Activated CD4-positive, CD25-positive, alpha-beta regulatory T cell (primary cell): Measurements from ENCODE around the gene DUSP28.

ENCODE experiments used
- DNase-seq, 4 experiments: peaks; one replicate each; lab custom pipeline; 2025; lab: John Stamatoyannopoulos, UW

The DUSP28 gene

DNA sequence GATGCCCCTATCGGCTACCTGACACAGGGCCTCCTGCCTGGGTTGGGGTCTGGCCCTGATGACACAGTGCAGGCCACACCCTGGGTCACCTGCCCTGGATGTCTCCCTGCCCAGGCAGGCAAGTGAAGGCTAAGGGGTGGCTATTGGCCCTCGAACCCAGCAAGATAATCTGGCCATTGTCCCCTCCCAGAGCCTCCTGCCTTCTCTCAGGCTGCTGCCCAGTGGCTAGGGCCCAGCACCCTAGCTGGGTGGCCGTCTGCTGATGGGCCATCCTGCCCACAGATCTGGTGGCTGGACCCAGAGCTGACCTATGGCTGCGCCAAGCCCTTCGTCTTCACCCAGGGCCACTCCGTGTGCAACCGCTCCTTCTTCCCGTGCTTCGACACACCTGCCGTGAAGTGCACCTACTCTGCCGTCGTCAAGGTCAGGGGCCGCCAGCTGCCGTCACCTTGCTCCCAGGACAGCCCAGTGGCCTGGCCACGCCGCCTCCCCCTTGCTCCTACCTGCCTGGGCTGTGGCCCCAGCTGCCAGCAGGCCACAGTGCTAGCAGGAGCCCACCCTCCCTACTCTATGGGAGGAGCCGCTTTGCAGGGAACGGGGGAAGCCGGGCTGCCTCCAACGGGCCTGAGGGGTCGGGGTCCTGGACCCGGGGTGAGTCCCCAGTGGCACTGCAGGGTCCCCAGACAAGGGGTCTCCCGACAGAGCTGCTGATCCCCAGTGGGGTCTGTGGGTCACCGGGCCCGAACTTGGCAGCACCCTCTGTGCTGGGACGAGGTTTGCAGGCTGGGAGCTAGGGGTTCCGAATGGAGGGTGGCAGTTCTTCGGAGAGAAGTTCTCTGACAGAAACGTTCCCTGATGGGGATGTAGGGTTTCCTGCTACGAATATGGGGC, 12.2 kb downstream of the DUSP28 start:
- no peak for DNase-seq

DNA sequence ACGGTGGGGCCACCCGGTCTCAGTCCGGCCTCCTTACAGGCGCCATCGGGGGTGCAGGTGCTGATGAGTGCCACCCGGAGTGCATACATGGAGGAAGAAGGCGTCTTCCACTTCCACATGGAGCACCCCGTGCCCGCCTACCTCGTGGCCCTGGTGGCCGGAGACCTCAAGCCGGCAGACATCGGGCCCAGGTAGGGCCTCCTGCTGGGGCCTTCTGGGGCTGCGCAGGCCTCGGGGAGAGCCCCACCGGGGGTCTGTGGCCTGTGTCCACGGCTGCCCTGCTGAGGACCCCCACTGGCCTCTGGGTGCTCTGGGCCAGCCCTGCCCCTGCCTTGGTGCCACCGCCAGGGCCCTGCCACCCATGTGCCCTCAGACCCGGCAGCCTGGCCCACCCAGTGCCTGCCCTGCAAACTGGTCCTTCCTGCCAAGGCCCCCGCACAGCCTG, 12.9 kb downstream of the DUSP28 start:
- no peak for DNase-seq

DNA sequence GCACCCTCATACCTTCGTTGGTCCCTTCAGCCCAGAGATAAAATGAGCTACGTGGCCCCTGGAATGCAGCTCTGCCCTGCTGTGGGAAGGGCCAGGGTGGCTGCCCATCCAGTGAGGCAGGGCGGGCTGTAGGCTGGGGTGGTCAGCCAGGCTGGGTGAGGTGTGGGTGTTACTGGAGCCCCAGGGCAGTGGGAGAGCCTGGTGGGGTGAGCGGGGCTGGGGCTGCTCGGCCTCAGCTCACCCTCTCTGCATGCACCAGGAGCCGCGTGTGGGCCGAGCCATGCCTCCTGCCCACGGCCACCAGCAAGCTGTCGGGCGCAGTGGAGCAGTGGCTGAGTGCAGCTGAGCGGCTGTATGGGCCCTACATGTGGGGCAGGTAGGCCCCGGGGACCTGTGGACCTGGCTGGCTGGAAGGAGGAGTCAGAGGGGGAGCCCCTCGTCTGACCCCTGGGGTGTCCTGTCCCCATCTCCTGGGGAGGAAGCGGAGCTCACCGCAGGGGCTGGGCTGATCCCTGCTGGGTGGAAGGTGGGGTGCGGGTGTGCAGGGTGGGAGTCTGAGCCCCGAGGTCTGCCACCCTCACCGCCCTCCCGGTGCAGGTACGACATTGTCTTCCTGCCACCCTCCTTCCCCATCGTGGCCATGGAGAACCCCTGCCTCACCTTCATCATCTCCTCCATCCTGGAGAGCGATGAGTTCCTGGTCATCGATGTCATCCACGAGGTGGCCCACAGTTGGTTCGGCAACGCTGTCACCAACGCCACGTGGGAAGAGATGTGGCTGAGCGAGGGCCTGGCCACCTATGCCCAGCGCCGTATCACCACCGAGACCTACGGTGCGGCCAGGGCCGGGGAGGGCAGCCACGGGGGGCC, 13.6 kb downstream of the DUSP28 start:
- DNase-seq, result no peak

DNA sequence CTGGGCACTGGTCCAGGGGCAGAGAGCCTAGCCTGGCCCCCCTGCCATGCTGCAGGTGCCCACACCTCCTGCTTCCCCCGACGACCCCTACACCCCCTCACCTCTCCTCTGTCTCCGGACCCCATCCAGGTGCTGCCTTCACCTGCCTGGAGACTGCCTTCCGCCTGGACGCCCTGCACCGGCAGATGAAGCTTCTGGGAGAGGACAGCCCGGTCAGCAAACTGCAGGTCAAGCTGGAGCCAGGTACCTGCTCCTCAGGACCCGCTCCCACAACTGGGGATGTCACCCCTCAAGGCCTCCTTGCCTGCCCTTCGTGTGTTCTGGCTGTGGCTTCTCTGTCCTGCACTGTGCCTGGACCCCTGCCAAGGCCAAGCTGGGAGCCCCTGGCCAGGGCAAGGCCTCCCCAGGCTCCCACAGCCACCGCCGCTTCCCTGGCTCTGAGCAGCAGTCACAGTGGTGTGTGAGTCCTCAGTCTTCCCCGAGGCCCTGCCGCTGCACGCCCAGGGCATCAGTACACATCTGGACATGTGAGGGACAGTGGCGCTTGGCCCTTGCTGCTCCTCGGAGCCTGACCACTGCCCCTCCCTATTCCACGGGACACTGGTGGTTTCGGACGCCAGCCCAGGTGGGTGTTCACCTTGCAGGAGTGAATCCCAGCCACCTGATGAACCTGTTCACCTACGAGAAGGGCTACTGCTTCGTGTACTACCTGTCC, 14.4 kb downstream of the DUSP28 start:
- no peak for DNase-seq

DNA sequence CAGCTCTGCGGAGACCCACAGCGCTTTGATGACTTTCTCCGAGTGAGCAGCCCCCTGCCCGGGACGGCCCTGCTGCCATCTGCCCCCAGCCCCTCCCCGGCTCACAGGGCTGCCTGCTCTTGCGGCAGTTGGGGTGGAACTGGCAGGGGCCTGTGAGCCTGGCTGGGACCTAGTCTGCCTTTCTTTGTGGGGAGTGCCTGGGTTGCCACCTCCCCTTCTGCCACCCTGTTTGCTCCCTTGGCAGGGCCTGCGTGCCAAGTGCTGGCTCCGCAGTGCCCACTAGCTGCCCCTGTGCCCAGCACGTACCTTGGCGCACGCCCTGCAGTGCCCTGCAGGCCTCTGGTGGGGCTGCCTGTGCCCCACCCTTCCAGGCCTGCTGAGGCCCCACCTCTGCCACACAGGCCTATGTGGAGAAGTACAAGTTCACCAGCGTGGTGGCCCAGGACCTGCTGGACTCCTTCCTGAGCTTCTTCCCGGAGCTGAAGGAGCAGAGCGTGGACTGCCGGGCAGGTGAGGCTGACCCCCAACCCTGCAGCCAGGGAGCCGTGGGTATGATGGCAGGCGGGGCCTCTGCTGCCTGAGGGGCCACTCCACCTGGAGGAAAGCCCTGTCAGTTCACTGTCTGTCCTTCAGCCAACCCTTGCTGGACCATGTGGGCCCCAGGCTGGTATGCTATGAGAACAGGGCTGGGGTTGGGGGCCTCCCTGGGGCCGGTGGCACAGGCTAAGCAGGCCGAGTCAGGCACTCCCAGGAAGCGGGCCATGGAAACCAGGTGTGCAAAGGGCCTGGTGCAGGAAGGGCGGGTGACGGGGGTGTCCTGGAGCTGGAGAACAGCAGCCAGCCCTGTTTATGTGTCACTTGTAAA, 15.2 kb downstream of the DUSP28 start:
- DNase-seq, result no peak

DNA sequence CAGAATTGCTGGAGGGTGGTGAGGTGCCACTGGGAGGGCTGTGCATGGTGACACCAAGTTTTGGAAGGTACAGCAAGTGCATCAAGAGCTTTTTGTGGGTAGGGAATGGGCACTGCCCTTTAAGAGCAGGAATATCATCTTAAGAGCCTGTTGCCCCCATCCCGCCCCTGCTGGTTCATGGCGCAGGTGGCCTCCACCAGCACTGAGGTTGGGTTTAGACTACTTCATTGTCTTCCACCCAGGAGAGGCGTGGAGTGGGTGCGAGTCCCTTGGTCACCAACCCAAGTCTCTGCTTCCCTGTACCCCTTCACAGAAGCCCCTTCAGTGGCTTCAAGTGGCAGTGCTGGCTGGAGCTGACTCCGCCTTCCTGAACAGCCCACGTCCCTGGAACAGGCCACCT, 15.9 kb downstream of the DUSP28 start:
- DNase-seq, result no peak

DNA sequence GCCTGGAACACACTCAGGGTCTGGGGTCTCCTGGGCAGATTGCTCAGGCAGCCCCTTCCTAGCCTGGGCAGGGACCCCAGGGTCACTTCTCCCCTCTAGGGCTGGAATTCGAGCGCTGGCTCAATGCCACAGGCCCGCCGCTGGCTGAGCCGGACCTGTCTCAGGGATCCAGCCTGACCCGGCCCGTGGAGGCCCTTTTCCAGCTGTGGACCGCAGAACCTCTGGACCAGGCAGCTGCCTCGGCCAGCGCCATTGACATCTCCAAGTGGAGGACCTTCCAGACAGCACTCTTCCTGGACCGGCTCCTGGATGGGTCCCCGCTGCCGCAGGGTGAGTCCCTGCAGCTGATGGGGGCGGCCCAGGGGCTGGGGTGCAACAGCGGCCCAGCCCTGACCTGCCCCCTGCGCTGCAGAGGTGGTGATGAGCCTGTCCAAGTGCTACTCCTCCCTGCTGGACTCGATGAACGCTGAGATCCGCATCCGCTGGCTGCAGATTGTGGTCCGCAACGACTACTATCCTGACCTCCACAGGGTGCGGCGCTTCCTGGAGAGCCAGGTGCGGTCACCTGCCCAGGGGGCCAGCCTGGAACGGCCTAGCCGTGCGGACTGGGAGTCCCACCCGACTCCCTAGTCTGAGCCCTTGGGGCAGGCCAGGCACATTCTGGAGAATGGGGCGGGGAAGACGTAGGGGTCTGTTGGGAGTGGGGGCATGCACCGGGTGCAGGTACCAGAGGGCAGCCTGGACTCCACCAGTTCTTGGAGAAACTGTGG, 16.5 kb downstream of the DUSP28 start:
- no peak for DNase-seq

DNA sequence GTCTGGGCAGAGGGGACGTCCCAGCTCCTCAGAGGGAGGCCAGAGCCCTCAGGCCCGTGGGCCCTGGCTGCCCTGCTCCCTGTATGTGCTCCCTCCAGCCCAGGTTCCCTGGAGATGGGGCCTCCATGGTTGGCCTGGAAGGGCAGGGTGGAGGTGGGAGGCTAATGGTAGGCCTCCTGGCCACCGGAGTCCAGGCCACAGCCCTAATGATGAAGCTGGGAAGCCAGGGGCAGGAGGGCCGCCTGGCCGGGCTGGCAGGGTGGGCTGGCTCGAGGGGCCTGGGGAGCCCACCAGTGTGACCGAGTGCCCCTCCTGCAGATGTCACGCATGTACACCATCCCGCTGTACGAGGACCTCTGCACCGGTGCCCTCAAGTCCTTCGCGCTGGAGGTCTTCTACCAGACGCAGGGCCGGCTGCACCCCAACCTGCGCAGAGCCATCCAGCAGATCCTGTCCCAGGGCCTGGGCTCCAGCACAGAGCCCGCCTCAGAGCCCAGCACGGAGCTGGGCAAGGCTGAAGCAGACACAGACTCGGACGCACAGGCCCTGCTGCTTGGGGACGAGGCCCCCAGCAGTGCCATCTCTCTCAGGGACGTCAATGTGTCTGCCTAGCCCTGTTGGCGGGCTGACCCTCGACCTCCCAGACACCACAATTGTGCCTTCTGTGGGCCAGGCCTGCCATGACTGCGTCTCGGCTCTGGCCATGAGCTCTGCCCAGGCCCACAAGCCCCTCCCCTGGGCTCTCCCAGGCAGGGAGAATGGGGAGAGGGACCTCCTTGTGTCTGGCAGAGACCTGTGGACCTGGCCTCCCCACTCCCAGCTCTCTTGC, 17.3 kb downstream of the DUSP28 start:
- DNase-seq, result no peak

DNA sequence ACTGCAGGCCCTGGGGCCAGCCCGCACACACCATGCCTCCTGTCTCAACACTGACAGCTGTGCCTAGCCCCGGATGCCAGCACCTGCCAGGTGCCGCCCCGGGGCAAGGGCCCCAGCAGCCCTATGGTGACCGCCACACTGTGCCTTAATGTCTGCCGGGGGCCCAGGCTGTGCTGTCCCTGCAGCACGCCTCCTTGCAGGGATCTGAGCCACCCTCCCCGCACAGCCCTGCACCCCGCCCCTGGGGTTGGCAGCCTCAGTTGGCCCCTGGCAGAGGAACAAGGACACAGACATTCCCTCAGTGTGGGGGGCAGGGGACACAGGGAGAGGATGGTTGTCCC, 17.9 kb downstream of the DUSP28 start:
- no peak for DNase-seq

DNA sequence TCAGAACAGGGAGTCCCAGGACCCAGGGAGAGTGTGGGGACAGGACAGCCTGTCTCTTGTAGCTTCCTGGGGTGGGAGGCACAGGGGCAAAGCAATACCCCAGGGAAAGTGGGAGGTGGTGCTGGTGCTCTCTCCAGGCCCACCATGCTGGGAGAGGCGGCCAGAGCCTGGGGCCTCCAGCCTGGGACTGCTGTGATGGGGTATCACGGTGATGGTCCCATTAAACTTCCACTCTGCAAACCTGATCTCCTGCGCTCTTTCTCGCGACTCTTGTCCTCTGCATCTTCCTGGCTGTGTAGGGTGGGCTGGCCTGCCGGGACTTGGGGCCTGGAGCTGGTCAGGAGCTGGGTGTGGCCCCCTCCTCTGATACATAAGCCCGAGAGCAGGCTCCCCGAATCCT, 18.3 kb downstream of the DUSP28 start:
- DNase-seq, result no peak

DNA sequence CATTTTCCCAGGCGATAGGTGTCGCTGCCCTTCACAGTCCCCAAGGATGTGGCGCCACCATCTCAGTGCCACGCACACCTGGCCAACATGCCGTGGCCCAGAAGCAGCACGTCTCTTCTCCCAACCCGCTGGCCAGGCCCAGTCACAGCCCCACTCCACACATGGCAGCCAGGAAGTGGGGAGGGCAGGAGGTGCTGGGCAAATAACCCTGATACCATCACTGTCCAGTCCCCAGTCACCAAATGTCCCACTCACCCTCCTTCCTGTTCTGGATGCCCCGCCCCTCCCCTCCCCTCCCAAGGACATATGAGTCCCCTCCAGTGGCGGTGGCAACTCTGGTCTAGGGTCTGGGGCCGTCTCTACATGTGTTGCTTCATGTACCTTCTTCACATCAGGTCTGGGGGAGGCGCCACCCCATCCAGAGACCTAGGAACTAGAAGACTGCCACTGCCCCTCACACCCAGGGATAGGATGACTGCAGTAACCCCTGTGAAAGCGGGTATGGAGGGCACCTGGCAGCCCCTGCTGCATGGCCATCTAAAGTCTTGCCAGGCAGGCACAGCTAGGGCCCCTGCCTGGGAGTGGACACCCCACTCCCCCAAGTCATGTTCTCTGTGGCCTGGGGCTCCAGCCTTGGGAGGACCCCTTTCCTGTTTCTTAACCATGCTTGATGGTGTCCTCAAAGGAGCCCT, 19.1 kb downstream of the DUSP28 start:
- no peak for DNase-seq

DNA sequence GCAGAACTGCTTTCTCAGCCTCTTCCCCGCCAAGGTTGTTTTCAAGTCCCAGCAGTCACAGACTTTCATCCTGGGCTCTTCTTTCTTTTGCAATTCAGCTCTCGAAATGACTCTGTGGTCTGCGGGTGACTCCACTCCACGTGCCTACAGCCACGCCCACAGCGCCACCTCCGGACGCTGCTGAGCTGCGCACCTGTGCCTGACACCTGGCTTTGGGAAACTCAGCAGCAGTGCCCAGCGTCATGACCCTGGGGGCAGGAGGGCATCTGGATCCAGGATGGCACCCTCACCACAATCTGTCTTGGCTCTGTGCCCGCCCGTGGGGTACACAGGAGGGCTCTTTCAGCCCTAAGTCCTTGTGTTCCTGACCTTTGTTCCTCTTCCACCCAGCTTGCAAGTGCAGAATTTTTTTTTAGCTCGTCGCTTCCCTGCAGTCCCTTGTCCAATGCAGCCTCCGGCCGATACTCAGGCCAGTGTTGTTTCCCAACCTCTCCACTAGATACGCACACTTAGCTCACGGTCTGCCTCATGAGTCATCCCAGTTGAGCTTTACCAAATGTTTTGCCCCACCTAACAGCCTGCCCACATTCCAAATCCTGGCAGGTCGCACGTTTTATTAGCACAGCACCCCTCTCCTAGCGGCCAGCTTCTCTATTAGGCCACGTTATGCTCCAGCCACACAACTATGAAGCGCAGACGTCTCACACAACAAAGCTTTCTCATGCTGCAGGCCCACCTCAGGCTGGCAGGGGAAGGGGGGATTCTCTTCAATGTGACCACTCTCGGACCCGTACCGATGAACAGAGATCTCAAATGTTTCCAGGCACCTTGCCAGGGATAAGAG, 19.8 kb downstream of the DUSP28 start:
- peak; percentile 36 to 64 (median 62) for DNase-seq

DNA sequence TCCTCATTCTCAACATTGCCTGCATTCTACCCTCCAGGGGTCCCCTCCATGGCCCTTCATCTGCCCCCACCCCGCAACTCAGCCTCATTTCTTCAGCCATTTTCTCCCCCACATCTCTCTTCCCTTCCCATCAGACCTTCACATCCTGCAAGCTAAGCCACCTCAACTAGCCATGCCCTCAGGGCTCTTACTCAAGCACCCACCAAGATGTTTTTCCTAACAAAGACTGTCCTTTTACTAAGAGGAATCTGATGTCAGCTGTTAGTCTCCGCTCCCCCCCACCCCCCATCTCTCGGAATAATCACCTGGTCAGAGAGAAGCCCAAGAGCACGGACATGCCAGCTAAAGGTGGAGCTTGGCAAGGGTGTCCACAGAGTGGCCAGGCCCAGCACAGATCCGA, 21.7 kb downstream of the DUSP28 start:
- DNase-seq, result no peak

DNA sequence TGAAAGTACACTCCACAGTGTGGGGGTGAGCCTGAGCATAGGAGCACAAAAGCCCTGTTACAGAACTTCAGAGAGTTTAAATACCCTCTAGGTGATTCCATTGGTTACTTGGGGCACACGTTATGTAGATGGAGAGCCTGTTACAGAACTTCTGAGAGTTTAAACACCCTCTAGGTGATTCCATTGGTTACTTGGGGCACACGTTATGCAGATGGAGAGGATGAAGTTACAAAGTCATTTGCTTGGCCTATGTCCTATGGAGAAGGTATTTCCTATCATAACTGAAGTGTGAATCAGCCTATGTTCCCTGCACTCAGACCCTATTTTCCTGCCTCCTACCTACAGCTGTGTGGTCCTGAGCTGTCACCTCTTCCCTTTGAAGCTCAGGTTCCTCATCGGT, 22.6 kb downstream of the DUSP28 start:
- no peak for DNase-seq

DNA sequence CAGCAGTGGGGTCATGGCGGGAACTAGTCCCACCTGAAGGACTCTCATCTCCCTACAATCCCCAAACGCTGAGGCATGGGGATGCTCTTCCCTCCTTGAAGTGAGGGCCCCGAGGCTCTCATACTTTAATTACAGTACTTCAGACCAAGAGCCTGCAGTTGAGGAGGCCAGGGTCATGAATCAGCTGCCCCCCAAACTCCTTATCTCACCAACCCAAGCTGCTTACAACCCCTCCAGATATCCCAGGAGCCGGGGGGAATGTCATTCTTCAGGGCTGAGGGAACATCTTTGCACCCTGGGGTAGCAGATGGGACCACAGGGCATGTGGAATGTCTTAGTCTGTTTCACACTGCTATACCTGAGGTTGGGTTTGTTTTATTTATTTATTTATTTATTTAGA, 23.6 kb downstream of the DUSP28 start:
- DNase-seq, result no peak

DNA sequence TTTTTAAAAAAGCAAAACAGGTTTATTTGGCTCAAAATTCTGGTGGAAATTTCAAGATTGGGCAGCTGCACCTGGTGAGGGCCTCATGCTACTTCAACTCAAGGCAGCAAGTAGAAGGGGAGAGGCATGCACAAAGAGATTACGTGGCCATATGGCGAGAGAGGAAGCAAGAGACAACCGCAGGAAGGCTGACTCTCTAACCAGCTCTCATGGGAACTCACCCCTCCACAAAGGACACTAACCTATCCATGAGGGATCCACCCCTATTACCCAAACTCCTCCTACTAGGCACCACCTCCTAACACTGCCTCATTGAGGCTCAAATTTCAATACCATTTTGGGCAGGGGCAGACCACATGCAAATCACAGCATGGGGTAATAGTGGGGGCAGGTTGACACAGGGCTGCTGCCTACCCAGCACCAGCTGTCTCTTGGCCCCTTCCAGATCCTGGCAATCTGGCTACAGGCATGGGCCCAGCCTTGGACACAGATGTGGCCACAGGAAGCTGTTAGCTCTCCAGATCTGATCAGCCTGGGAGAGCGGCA, 24.4 kb downstream of the DUSP28 start:
- DNase-seq, result no peak

DNA sequence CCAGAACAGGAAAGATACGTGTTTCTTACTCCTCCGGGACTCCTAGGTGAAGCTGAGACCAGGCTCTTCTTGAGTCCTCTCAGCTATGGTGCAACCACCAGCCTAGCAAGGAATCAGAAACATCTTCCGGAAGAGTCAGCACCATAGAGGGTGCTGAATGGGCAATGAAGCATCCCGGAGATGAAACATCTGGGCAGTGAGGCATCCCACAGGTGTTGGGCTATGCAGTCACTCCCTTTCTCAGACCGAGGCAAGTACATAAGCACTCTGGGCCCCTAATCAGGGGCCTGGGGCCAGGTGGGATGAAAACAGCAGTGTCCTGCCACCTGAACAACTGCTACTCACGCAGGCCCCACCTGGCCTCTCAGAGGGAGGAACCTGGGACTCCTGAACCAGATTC, 24.9 kb downstream of the DUSP28 start:
- no peak for DNase-seq

DNA sequence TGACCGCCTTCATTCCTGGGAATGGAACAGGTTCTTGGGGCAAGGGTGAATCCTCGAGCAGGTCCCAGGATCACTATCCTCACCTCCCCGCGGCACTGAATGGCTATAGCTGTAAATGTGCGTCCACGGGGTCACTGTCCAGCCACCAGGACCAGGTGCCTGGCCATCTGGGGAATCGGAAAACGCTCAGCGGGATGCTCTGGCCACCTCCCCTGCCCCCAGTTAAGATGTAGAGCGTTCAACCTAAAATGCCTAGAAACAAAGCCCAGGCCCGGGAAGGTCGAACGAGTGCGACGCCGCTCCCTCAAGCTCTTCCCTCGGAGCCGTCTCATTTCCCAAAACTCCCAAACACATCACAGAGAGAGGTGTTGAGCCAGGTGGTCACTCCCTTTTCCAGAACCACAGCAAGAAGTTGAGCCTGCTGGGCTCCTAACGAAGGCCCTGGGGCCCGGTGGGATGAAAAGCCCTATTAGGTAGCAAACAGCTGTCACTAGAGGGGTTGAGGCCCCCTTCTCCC, 25.6 kb downstream of the DUSP28 start:
- DNase-seq, result no peak
